HL-60 (cell line): ENCODE results near the gene XRCC4.

Experiments
- DNase-seq, 2 experiments: peaks; one replicate each; pipeline ENCODE4 v3.0.0-alpha.2; 2010 to 2020; ENCODE audit warnings: low read depth in 1 of 2, low spot score in 1 of 2
- H3K27ac ChIP-seq: fragments of 250-450 bp; sonication (Bioruptor Pico); replicated peaks from 2 replicates; pipeline ENCODE4 v1.5.1; 2020; ENCODE audit warnings: mild to moderate bottlenecking, moderate library complexity
- H3K27me3 ChIP-seq: fragments of 250-450 bp; sonication (Bioruptor Pico); 2 replicates; pipeline ENCODE4 v1.5.1; 2021; ENCODE audit warnings: mild to moderate bottlenecking, moderate library complexity; ENCODE audit not compliant: insufficient read depth, poor library complexity, severe bottlenecking
- H3K4me3 ChIP-seq: replicated peaks from 2 replicates; pipeline ENCODE4 v1.5.1; 2011; ENCODE audit warnings: mild to moderate bottlenecking, control low read depth, low read length; ENCODE audit not compliant: insufficient read depth
- CTCF ChIP-seq: IDR thresholded peaks from one replicate; pipeline ENCODE4 v1.5.1; 2011; ENCODE audit warnings: low read length, control low read depth, inconsistent platforms; ENCODE audit not compliant: insufficient read depth
- GABPA ChIP-seq: IDR thresholded peaks from 2 replicates; pipeline ENCODE4 v1.6.1; 2012; ENCODE audit warnings: low read depth
- POLR2AphosphoS5 ChIP-seq: IDR thresholded peaks from 2 replicates; pipeline ENCODE4 v1.6.1; 2012; ENCODE audit warnings: low read depth
- REST ChIP-seq: IDR thresholded peaks from 2 replicates; pipeline ENCODE4 v1.6.1; 2012; ENCODE audit warnings: low read depth; ENCODE audit not compliant: insufficient replicate concordance
- SPI1 ChIP-seq: IDR thresholded peaks from 2 replicates; pipeline ENCODE4 v1.6.1; 2012; ENCODE audit warnings: low read depth, mild to moderate bottlenecking, borderline replicate concordance

XRCC4 gene

GRCh38 chr5:83192947-83193346 lies 115.6 kb downstream of the XRCC4 start:
- no peak for DNase-seq
- no peak overlapping the region for H3K4me3 ChIP-seq
- H3K27ac ChIP-seq: no peak overlapping the region
- H3K27me3 ChIP-seq: no peaks in the 10 kb centered on the region
- no peak for TF ChIP-seq CTCF
- TF ChIP-seq SPI1: no peak
- no peak for TF ChIP-seq REST
- TF ChIP-seq POLR2AphosphoS5: no peak
- no peak for TF ChIP-seq GABPA

- TF ChIP-seq GABPA: no peak
- TF ChIP-seq CTCF: no peak
- TF ChIP-seq SPI1: no peak
- no peak for TF ChIP-seq POLR2AphosphoS5
- TF ChIP-seq REST: no peak
- no peak overlapping the region for H3K27ac ChIP-seq
- no peaks in the 10 kb centered on the region for H3K27me3 ChIP-seq
- no peak for DNase-seq
- H3K4me3 ChIP-seq: no peak overlapping the region
These were observed 120.1 kb downstream of the XRCC4 start for GRCh38 chr5:83197326-83197967.

- DNase-seq: no peak
These were observed 121.8 kb downstream of the XRCC4 start for GRCh38 chr5:83199126-83199525.

More at GRCh38 chr5:83199126-83199525, 121.8 kb downstream of the XRCC4 start:
- Histone ChIP-seq H3K27ac (no peak overlapping the region), H3K4me3 (no peak overlapping the region), H3K27me3 (no peaks in the 10 kb centered on the region)
- no peak for TF ChIP-seq SPI1
- no peak for TF ChIP-seq REST
- no peak for TF ChIP-seq CTCF
- TF ChIP-seq GABPA: no peak
- TF ChIP-seq POLR2AphosphoS5: no peak
